Lung (tissue), 12 donors: ENCODE data around the gene ACTL10. TPM values are rescaled to one million over a fixed set of nuclear protein-coding genes. Genes with fewer than 3 reads are reported as not detected.

Experiments
- ATAC-seq: fragments of 200-7000 bp; cut with Tn5 transposase; one replicate; pipeline ENCODE4 v1.9.1; 2020; ENCODE audit warnings: moderate number of reproducible peaks; ENCODE audit not compliant: insufficient read depth, low FRiP score
- DNase-seq, 3 donors: peaks; one replicate each; pipeline ENCODE4 v3.0.0-alpha.2; 2013 to 2017
- H3K27ac ChIP-seq, 2 donors: one replicate each; pipeline ENCODE4 v1.5.1; 2013; ENCODE audit warnings: mild to moderate bottlenecking in 2 of 2, moderate library complexity in 2 of 2, control low read depth in 1 of 2, inconsistent platforms in 1 of 2, low read depth in 1 of 2, low read length in 1 of 2
- H3K27me3 ChIP-seq, 3 donors: one replicate each; pipeline ENCODE4 v1.5.1; 2013; ENCODE audit warnings: low read length in 2 of 3; ENCODE audit not compliant: control insufficient read depth in 3 of 3, insufficient read depth in 3 of 3
- H3K36me3 ChIP-seq, 4 donors: one replicate each; pipeline ENCODE4 v1.5.1; 2013; ENCODE audit warnings: low read length in 4 of 4, mild to moderate bottlenecking in 1 of 4, moderate library complexity in 1 of 4; ENCODE audit not compliant: control insufficient read depth in 4 of 4, insufficient read depth in 4 of 4
- H3K4me1 ChIP-seq, 5 donors: one replicate each; pipeline ENCODE4 v1.5.1; 2013; ENCODE audit warnings: low read length in 5 of 5, mild to moderate bottlenecking in 2 of 5, moderate library complexity in 1 of 5; ENCODE audit not compliant: control insufficient read depth in 5 of 5, insufficient read depth in 5 of 5
- H3K4me3 ChIP-seq: one replicate; pipeline ENCODE4 v1.5.1; 2013; ENCODE audit warnings: mild to moderate bottlenecking, control low read depth, moderate library complexity
- H3K9ac ChIP-seq, 2 donors: one replicate each; pipeline ENCODE4 v1.5.1; 2013; ENCODE audit warnings: low read length in 2 of 2, control low read depth in 1 of 2; ENCODE audit not compliant: insufficient read depth in 1 of 2
- H3K9me3 ChIP-seq, 4 donors: one replicate each; pipeline ENCODE4 v1.5.1; 2013; ENCODE audit warnings: low read length in 3 of 4, mild to moderate bottlenecking in 1 of 4, moderate library complexity in 1 of 4; ENCODE audit not compliant: control insufficient read depth in 4 of 4, insufficient read depth in 3 of 4
- WGBS, 2 donors: extraction: QIAGEN DNeasy Blood & Tissue Kit; methylation state at CpG; one replicate each; pipeline ENCODE4 v1.1.7; 2013; 5-methylcytosine and 5-hydroxymethylcytosine counted together
- polyA plus RNA-seq, 2 donors: library from polyadenylated mRNA; stranded (reverse); fragments of 200-250 nt; gene quantifications; one replicate each; pipeline ENCODE4 v1.2.1, GENCODE V29; 2013
- total RNA-seq, 2 donors: library from RNA; depleted of rRNA in 1 of 2; stranded (reverse); fragments of >200 nt in 1 of 2; gene quantifications; one replicate each; pipeline ENCODE4 v1.2.1, GENCODE V29; 2014 to 2021
- TF ChIP-seq, protein P1 (sequence below): IDR thresholded peaks from 2 replicates; pipeline ENCODE4 v1.5.1; 2012; ENCODE audit warnings: mild to moderate bottlenecking; ENCODE audit errors: control extremely low read depth, extremely low read depth
- donor health status: control.
- donor health status: control.
- donor health status: Bipolar disorder and iron deficiency.
- donor health status: healthy.
- donor health status: DM: yes; HTN: yes; CAD: no.

Gene ACTL10
- total and polyA plus RNA-seq, 4 donors = 0.26 to 3.4 (median 2.2) TPM

DNA sequence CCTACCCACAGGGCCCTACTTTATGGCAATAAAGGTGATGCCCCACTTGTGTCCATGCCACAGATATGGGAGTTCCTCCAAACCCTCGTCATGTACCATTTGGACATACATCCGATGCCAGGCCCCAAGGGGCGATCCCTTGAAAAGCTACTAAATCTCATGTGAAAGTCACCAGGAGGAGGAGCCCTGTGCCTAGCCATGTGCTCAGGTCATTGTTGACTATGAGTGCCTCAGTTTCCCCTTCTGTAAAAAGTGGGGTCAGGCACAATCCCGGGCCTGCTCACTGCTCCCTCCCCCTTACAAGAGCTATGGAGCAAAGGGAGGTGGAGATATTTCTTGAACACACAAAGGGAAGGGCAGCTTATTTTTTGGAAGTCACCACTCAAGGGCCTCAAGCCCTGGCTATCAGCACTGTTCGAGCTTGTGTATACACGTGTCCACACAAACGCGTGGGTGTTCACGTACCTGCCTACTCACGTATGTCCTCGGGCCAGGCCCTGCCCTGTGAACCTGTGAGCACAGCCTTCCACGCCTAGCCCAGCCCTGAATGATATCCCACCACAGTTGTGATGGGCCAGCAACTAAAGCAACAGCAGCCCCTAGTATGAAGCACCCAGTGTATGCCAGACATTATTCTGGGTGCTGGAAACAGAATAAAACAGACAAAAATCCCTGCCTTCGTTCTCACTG lies 1.9 kb downstream of the ACTL10 start:
- Histone ChIP-seq H3K9ac (no peak overlapping the region), H3K36me3 (peaks cover 0 to 6% (median 4%) of the 10 kb centered on the region in 4 donors), H3K4me1 (peaks cover 0 to 47% (median 18%) of the 10 kb centered on the region in 5 donors), H3K27me3 (no peaks in the 10 kb centered on the region), H3K27ac (no peak overlapping the region), H3K9me3 (no peaks in the 10 kb centered on the region), H3K4me3 (no peak overlapping the region)
- 79 to 87% methylated on average over 13 of the region's 13 CpGs for WGBS, 2 donors
- ATAC-seq (no peak), DNase-seq (no peak)
- TF ChIP-seq, protein P1, sequence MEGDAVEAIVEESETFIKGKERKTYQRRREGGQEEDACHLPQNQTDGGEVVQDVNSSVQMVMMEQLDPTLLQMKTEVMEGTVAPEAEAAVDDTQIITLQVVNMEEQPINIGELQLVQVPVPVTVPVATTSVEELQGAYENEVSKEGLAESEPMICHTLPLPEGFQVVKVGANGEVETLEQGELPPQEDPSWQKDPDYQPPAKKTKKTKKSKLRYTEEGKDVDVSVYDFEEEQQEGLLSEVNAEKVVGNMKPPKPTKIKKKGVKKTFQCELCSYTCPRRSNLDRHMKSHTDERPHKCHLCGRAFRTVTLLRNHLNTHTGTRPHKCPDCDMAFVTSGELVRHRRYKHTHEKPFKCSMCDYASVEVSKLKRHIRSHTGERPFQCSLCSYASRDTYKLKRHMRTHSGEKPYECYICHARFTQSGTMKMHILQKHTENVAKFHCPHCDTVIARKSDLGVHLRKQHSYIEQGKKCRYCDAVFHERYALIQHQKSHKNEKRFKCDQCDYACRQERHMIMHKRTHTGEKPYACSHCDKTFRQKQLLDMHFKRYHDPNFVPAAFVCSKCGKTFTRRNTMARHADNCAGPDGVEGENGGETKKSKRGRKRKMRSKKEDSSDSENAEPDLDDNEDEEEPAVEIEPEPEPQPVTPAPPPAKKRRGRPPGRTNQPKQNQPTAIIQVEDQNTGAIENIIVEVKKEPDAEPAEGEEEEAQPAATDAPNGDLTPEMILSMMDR = no peak

DNA sequence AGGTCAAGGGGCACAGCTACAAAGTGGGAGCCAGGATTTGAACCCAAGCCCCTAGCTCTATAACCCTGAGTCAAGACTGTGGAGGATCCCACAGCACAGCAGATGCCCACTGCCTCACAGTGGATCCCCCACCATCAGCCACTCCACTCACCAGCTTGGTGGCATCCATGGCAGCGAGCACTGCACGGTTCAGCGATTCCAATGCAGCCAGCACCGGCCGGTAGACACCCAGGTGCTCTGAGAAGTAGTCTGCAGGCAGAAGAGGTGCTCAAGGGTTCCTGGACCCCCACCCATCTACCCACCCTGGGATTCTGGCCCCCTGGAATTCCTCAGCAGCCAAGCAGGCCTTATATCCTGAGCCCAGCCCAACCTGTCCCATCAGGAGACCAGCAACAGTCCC lies 2.5 kb downstream of the ACTL10 start:
- Histone ChIP-seq H3K36me3 (peaks cover 0 to 6% (median 4%) of the 10 kb centered on the region in 4 donors), H3K27ac (no peak overlapping the region), H3K4me1 (peaks cover 0 to 45% (median 14%) of the 10 kb centered on the region in 5 donors), H3K4me3 (no peak overlapping the region), H3K9ac (no peak overlapping the region), H3K27me3 (no peaks in the 10 kb centered on the region), H3K9me3 (no peaks in the 10 kb centered on the region)
- DNase-seq (no peak), ATAC-seq (no peak)
- TF ChIP-seq, protein P1 = no peak
- 97 to 98% methylated on average over 5 of the region's 5 CpGs for WGBS, 2 donors

DNA sequence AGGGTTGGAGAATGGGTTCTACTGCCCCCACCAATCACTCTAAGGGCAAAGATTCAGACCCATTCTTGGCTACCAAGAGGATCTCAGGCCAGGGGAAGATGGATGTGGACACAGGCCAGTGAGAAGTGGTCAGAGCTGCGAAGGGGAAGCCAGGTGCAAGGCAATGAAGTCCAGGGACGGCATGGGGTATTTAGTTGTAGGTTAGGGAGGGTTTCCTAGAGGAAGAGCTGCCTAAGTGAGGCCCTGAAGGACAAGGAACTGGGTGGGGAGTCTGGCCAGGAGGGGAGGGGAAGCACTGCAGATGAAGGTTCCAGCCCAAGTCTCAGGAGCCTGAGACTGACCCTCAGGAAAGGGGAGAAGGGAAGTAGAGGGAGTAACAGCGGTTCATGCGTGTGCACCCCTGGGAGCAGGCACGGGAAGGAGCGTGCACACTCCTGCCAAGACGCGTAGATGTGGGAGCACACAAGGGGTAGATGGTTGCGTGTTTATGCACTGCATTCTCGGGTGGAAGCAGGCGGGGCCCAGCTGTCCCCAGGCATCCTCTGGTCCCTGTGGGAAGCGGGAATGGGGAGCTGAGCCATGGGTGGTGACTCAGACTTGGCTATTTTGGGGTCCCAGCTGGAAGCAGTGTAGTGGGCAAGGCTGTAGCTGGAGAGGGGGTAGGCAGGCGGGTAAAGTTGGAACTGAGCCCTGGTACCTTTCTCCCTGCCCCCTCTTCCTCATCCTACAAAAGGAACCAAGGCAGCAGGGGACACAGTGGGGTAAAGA lies 3.3 kb downstream of the ACTL10 start:
- DNase-seq = no peak
- Histone ChIP-seq H3K9ac (no peak overlapping the region), H3K27me3 (no peaks in the 10 kb centered on the region), H3K36me3 (peaks cover 0 to 6% (median 4%) of the 10 kb centered on the region in 4 donors), H3K4me1 (peaks cover 0 to 48% (median 21%) of the 10 kb centered on the region in 5 donors), H3K9me3 (no peaks in the 10 kb centered on the region), H3K4me3 (no peak overlapping the region), H3K27ac (no peak overlapping the region)
- no peak for ATAC-seq
- TF ChIP-seq, protein P1 = no peak
- 86 to 88% methylated on average over 13 of the region's 13 CpGs for WGBS, 2 donors
